Measurements from ENCODE around the gene ZNF236. TPM values are rescaled to one million over a fixed set of nuclear protein-coding genes. Genes with fewer than 3 reads are reported as not detected.
"Not testable (repeated sequence)": the region's sequence is repeated elsewhere in the genome, so short reads cannot be mapped to it uniquely, and the experiment has no call there.

The ZNF236 gene
- polyA plus RNA-seq, 1 donor from 2014 or later = 7.7 TPM

DNA sequence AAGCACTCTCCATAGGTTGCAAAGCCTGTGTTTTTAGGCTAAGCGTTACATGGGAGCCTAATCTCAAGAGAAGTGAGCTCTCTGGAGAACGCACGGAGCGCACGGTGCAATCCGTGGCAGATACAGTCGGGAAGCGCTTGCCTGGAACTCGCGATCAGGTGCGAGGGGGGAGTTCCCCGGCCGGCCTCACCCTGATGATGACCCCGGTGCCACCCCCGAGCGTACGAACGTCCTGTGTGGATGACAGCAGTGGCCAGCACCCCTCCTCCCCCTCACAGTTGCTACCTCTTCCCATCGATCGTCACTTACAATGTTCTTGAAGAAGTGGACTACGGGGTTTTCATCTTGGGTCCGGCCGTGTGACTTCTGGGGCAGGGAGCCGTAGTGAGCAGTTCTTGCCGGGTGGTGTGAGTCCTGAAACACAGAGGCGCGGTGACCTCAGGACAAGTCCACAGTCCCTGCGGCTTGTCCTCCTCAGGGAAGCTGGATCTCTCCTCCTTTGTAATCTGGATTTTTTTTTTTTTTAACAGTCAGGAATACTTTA, 167.4 kb downstream of the ZNF236 start (continued):
- TF ChIP-seq SMC3 (conservative IDR thresholded peaks at IDR 0.05; ENCODE audit: poor library complexity) = no peak

DNA sequence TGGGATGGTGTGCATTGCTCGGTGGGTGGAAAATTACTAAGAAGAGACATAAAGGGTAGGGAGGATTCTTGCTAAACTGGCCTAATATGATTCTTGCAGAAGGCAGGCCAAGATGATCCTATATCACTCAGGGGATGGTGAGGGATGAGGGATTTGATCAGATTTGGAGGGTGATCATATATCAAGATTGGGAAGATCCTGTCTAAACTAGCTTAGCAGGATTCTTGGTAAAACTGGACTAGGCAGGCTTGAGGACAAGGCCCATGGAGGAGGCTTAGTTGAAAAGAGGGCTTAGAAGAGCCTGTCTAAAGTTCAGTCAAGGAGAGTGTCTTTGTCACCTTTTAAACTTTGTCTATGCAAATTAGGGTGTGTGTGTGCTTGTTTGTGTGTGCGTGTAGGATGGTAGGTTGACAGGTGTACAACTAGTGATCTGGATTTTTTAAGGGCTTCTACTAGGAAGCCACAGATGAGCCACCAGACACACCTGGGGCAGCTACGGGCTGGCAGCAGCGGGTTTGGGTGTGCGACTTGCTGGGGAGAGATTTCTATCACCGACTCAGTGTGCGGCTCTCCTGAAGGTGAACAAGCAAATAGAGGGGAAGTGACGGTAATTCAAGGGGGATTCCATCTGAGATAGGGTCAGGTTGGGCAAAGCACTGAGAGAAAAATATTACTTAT, 168.1 kb downstream of the ZNF236 start:
- H3K27ac ChIP-seq (ENCODE audit: low read length); H3K79me2 ChIP-seq (replicated peaks; ENCODE audit: insufficient read depth, low read length); H4K20me1 ChIP-seq (ENCODE audit: insufficient read depth); H3K9ac ChIP-seq (ENCODE audit: low read length); H3K4me2 ChIP-seq (ENCODE audit: low read length); H3K9me3 ChIP-seq (ENCODE audit: low read length); H3F3A ChIP-seq (ENCODE audit: insufficient read depth, low read length, poor library complexity, severe bottlenecking); H3K4me3 ChIP-seq (ENCODE audit: low read length); H3K9me2 ChIP-seq (ENCODE audit: insufficient read depth, low read length); H2AFZ ChIP-seq (ENCODE audit: low read depth, low read length); H3K27me3 ChIP-seq (ENCODE audit: insufficient read depth, low read depth, low read length); H3K36me3 ChIP-seq (ENCODE audit: insufficient read depth, low read length): not testable (repeated sequence)

DNA sequence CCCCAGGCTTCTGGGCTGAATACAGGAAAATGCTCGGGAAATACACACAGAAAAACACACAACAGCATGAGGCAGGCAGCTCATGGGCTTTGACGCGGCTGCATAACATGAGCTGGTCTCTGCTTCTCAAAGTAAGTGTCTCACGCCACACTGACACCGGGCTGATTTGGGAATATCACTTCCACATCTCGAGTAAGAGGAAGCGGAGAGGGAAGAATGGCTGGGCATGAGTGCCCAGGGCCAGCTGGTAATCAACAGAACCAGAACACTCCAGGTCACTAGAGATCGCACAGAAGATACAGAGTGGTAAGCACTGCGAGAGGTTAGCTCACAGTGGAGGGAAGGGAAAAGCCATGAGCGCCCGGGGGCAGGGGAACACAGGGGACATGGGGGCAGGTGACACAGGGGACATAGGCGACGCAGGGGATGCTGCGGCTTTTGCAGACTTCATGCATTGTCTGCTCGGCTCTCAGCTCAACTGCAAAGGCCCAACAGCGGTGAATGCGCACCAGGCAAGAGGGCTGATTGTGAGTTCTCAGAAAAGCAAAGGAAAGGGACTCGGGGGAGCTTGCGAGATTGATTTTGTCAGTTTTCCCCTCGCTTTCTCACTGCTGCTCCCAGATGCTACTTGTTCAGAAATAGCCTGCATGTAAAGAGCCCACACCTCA, 168.8 kb downstream of the ZNF236 start:
- no peaks in the 10 kb centered on the region for H3K9me3 ChIP-seq (ENCODE audit: low read length)
- H3F3A ChIP-seq (ENCODE audit: insufficient read depth, low read length, poor library complexity, severe bottlenecking) = no peaks in the 10 kb centered on the region
- H3K4me2 ChIP-seq (ENCODE audit: low read length) = no peak overlapping the region
- H4K20me1 ChIP-seq (ENCODE audit: insufficient read depth) = no peaks in the 10 kb centered on the region
- no peaks in the 10 kb centered on the region for H3K9me2 ChIP-seq (ENCODE audit: insufficient read depth, low read length)
- H3K27me3 ChIP-seq (ENCODE audit: insufficient read depth, low read depth, low read length) = no peaks in the 10 kb centered on the region
- no peak overlapping the region for H3K9ac ChIP-seq (ENCODE audit: low read length)
- no peaks in the 10 kb centered on the region for H3K36me3 ChIP-seq (ENCODE audit: insufficient read depth, low read length)
- no peaks in the 10 kb centered on the region for H3K79me2 ChIP-seq (replicated peaks; ENCODE audit: insufficient read depth, low read length)
- H3K27ac ChIP-seq (ENCODE audit: low read length) = no peak overlapping the region
- TF ChIP-seq SMC3 (conservative IDR thresholded peaks at IDR 0.05; ENCODE audit: poor library complexity) = no peak
- H3K4me3 ChIP-seq (ENCODE audit: low read length) = no peak overlapping the region
- H2AFZ ChIP-seq (ENCODE audit: low read depth, low read length) = no peak overlapping the region

DNA sequence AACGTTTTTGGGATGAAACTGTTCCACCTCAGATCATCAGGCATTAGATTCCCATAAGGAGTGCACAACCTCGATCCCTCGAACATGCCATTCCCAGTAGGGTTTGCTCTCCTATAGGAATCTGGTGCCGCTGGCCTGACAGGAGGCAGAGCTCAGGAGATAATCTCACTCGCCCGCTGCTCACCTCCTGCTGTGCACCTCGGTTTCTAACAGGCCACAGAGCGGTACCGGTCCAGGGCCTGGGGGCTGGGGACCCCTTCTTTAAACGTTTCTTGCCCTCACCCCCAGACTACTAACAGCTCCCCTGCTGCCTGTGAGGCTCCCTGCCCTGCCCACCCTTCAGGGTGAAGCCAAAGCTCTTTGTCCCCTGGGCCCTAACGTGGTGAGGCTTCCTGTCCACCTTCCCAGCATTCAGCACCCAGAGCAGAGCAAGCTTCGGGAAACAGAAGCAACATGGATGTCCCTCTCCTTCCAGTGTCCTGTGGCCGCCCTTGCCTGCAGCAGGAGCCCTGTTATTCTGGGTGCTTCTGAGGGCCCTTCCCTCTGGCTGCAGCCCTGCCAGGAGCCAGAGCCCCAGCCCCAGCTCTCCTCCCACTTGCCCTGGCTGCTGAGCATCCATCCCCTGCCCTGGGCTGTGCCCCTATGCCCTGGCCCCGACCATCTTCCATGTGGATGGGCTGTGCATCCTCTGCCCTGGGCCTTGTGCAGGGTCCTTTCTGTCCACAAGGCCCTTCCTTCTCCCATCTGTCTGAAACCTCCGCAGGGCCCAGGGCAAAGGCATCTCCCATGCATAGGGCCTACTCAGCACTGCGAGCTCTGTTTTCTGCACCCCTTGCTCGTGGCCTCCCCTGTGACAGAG, 170.1 kb downstream of the ZNF236 start:
- Histone ChIP-seq H2AFZ (ENCODE audit: low read depth, low read length) (no peak overlapping the region), H3K9ac (ENCODE audit: low read length) (no peak overlapping the region), H3K79me2 (replicated peaks; ENCODE audit: insufficient read depth, low read length) (no peaks in the 10 kb centered on the region), H3K36me3 (ENCODE audit: insufficient read depth, low read length) (no peaks in the 10 kb centered on the region), H3K27ac (ENCODE audit: low read length) (no peak overlapping the region), H3K9me3 (ENCODE audit: low read length) (no peaks in the 10 kb centered on the region), H3F3A (ENCODE audit: insufficient read depth, low read length, poor library complexity, severe bottlenecking) (no peaks in the 10 kb centered on the region), H3K27me3 (ENCODE audit: insufficient read depth, low read depth, low read length) (no peaks in the 10 kb centered on the region), H4K20me1 (ENCODE audit: insufficient read depth) (no peaks in the 10 kb centered on the region), H3K9me2 (ENCODE audit: insufficient read depth, low read length) (no peaks in the 10 kb centered on the region), H3K4me2 (ENCODE audit: low read length) (no peak overlapping the region), H3K4me3 (ENCODE audit: low read length) (no peak overlapping the region)
- no peak for TF ChIP-seq RAD21 (conservative IDR thresholded peaks at IDR 0.05)
- TF ChIP-seq, protein P1, sequence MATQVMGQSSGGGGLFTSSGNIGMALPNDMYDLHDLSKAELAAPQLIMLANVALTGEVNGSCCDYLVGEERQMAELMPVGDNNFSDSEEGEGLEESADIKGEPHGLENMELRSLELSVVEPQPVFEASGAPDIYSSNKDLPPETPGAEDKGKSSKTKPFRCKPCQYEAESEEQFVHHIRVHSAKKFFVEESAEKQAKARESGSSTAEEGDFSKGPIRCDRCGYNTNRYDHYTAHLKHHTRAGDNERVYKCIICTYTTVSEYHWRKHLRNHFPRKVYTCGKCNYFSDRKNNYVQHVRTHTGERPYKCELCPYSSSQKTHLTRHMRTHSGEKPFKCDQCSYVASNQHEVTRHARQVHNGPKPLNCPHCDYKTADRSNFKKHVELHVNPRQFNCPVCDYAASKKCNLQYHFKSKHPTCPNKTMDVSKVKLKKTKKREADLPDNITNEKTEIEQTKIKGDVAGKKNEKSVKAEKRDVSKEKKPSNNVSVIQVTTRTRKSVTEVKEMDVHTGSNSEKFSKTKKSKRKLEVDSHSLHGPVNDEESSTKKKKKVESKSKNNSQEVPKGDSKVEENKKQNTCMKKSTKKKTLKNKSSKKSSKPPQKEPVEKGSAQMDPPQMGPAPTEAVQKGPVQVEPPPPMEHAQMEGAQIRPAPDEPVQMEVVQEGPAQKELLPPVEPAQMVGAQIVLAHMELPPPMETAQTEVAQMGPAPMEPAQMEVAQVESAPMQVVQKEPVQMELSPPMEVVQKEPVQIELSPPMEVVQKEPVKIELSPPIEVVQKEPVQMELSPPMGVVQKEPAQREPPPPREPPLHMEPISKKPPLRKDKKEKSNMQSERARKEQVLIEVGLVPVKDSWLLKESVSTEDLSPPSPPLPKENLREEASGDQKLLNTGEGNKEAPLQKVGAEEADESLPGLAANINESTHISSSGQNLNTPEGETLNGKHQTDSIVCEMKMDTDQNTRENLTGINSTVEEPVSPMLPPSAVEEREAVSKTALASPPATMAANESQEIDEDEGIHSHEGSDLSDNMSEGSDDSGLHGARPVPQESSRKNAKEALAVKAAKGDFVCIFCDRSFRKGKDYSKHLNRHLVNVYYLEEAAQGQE (IDR thresholded peaks at IDR 0.05; ENCODE audit: borderline replicate concordance) = no peak

Measured in neural cell (in vitro differentiated cells).